HG03175 (cell line): ENCODE data around the gene CFAP100.
A peak's percentile ranks its signal among the peaks of the same experiment; 100 is the strongest.

Source experiments
- ATAC-seq: cut with Tn5 transposase; IDR thresholded peaks from one replicate; pipeline ENCODE4 v1.9.1; 2021; ENCODE audit warnings: mild to moderate bottlenecking, moderate library complexity; ENCODE audit not compliant: unreplicated experiment

The CFAP100 gene

GRCh38 chr3:126399351-126399735 lies 4.6 kb downstream of the CFAP100 start:
- peak; percentile 60 for ATAC-seq

GRCh38 chr3:126399756-126400155 lies 5.0 kb downstream of the CFAP100 start:
- no peak for ATAC-seq

- ATAC-seq, result no peak
Observed at GRCh38 chr3:126401611-126402160, 7.0 kb downstream of the CFAP100 start.

GRCh38 chr3:126402178-126402577 lies 7.5 kb downstream of the CFAP100 start:
- ATAC-seq, result no peak

- no peak for ATAC-seq
Observed at GRCh38 chr3:126402666-126403302, 8.1 kb downstream of the CFAP100 start.

- no peak for ATAC-seq
Observed at GRCh38 chr3:126406389-126407296, 11.9 kb downstream of the CFAP100 start.

- ATAC-seq, result no peak
Observed at GRCh38 chr3:126407412-126408044, 12.8 kb downstream of the CFAP100 start.

GRCh38 chr3:126408099-126408498 lies 13.4 kb downstream of the CFAP100 start:
- ATAC-seq, result no peak

- ATAC-seq, result no peak
Observed at GRCh38 chr3:126412841-126413692, 18.4 kb downstream of the CFAP100 start.

- no peak for ATAC-seq
Observed at GRCh38 chr3:126413693-126414080, 19.0 kb downstream of the CFAP100 start.

- no peak for ATAC-seq
Observed at GRCh38 chr3:126414406-126414805, 19.7 kb downstream of the CFAP100 start.

- no peak for ATAC-seq
Observed at GRCh38 chr3:126414961-126415660, 20.4 kb downstream of the CFAP100 start.

- no peak for ATAC-seq
Observed at GRCh38 chr3:126415661-126416591, 21.2 kb downstream of the CFAP100 start.

- ATAC-seq, result no peak
Observed at GRCh38 chr3:126416943-126417342, 22.2 kb downstream of the CFAP100 start.

GRCh38 chr3:126417515-126417914 lies 22.8 kb downstream of the CFAP100 start:
- ATAC-seq, result no peak

- no peak for ATAC-seq
Observed at GRCh38 chr3:126417981-126418530, 23.3 kb downstream of the CFAP100 start.

GRCh38 chr3:126418661-126419131 lies 24.0 kb downstream of the CFAP100 start:
- ATAC-seq, result no peak

GRCh38 chr3:126419151-126419703 lies 24.5 kb downstream of the CFAP100 start:
- ATAC-seq, result no peak
